Dendritic cell treated with granulocyte-macrophage colony-stimulating factor and Interleukin-4, amounts not matched to agents 40 ng/mL and 50 ng/mL, for 4 days (primary cell): Measurements from ENCODE around the gene M6PR.
"Not testable (repeated sequence)": the region's sequence is repeated elsewhere in the genome, so short reads cannot be mapped to it uniquely, and the experiment has no call there.

ENCODE experiments used
- H3K27ac Mint-ChIP-seq: one replicate; pipeline ENCODE4 v1.8.0; 2022; ENCODE audit warnings: mild to moderate bottlenecking, mixed read lengths
- H3K27me3 Mint-ChIP-seq: one replicate; pipeline ENCODE4 v1.8.0; 2022; ENCODE audit warnings: mild to moderate bottlenecking, mixed read lengths
- H3K36me3 Mint-ChIP-seq: one replicate; pipeline ENCODE4 v1.8.0; 2022; ENCODE audit warnings: low read depth, mixed read lengths
- H3K4me1 Mint-ChIP-seq: one replicate; pipeline ENCODE4 v1.8.0; 2022; ENCODE audit warnings: low read depth, mixed read lengths
- H3K4me3 Mint-ChIP-seq: one replicate; pipeline ENCODE4 v1.8.0; 2022; ENCODE audit warnings: mild to moderate bottlenecking, moderate library complexity, mixed read lengths
- H3K9me3 Mint-ChIP-seq: one replicate; pipeline ENCODE4 v1.8.0; 2022; ENCODE audit warnings: mixed read lengths
- intact Hi-C: fragments of 100-400 bp; cut with micrococcal nuclease; formaldehyde crosslinking; loops from one replicate; pipeline ENCODE4 v1.15.0; 2022

M6PR gene

DNA sequence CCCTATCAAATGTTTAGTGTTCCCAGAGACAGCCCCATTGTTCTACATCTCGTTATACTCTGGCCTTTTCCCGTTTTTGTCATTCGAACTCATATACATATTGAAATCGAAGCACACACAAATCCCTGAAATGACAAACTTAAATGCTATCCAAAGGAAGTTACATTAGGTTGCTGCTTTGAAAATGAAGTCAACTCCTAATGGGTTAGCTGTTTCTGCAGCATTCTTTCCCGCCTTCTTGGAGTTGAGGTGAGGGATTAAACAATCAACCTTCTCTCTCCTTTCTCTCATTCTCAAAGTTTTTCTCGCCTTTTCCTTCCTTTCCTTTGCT lies 35.8 kb downstream of the M6PR start:
- Mint-ChIP-seq H3K27me3 (peaks cover 11% of the 10 kb centered on the region), H3K36me3 (no peaks in the 10 kb centered on the region), H3K4me1 (peaks cover 12% of the 10 kb centered on the region), H3K27ac (peak overlapping the region; percentile 74), H3K4me3 (peak overlapping the region; percentile 86), H3K9me3 (no peaks in the 10 kb centered on the region)
- intact Hi-C loops, result loop anchor here (2.0 to 10.0 kb wide), 2 partner anchors 35 to 131 kb away; partner anchors contain the start of gene M6PR

DNA sequence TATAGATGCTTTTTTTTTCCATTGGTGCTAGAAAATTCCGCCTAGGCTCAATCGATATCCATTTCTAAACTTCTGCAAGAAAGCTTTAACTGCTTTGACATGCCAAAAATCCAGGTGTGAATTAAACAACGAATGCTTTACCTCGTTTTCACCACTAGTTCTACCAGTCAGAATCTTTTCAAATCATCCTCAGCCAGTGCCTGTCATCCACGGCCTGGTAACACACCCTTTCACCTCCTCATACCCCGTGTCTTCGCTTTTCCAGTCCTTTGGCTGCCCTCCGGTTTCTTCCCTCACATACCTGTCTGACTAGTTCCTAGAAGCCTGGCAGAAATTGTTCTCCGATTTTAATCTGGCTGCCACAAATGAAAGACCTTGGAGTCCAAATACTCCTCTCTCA lies 36.5 kb downstream of the M6PR start:
- Mint-ChIP-seq H3K36me3 (no peaks in the 10 kb centered on the region), H3K4me1 (peaks cover 12% of the 10 kb centered on the region), H3K9me3 (no peaks in the 10 kb centered on the region), H3K27me3 (peaks cover 11% of the 10 kb centered on the region), H3K4me3 (no peak overlapping the region), H3K27ac (no peak overlapping the region)
- intact Hi-C loops, result loop anchor here (10.0 kb wide), 1 partner anchor 132 kb away; no protein-coding TSS in a partner anchor

DNA sequence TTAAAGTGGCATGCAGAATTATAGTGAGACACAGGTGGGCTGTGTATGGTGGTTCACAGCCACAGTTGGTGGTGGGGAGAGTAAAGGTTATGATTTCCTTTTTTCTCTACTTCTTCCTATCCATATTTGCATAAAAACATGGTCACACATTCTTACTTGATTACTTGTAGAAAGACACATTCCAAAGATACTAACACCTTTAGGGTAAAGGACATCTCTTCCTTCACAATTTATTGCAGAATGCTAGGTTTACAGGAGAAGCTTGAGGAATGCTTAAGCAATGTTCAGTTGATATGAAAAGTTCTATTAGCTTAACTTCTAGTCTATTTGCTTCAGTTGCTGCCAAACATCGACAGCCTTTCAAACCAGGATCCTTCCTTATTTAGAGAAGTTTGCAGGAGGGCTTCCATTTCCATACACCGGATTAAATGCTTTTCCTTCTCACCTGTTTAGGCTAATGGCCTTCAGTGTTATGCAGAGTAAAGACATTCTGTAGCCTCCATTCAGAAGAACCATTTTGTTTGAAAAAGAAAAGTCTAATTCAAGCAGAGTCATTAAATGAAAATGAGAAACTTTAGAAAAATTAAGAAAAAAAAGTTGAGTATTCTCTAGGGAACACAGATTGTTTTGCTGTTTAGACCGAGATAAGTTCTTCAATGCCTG lies 37.7 kb downstream of the M6PR start:
- intact Hi-C loops, result loop anchor here (10.0 kb wide), 1 partner anchor 133 kb away; no protein-coding TSS in a partner anchor
- no peaks in the 10 kb centered on the region for H3K9me3 Mint-ChIP-seq

DNA sequence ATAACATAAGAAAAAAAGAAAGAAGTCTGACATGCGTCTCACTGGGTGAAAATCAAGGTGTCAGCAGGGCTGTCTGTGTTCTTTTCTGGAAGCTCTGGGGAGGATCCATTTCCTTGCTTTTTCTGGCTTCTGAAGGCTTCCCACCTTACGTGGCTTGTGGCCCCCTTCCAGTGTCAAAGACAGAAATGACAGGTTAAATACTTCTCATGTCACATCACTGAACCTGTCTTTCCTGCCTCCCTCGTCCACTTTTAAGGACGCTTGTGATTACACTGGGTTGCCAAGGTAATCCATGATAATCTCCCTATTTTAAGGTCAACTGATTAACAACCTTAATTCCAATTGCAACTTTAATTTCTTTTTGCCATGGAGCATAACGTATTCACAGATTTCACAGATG lies 39.7 kb downstream of the M6PR start:
- H3K4me3 Mint-ChIP-seq, result no peak overlapping the region
- no peaks in the 10 kb centered on the region for H3K36me3 Mint-ChIP-seq
- intact Hi-C loops, result loop anchor here (10.0 kb wide), 1 partner anchor 135 kb away; no protein-coding TSS in a partner anchor
- H3K27me3 Mint-ChIP-seq, result peaks cover 14% of the 10 kb centered on the region
- H3K9me3 Mint-ChIP-seq, result no peaks in the 10 kb centered on the region
- peaks cover 15% of the 10 kb centered on the region for H3K4me1 Mint-ChIP-seq
- H3K27ac Mint-ChIP-seq, result no peak overlapping the region

More for the DNA sequence above, 37.7 kb downstream of the M6PR start:
- Mint-ChIP-seq H3K4me3 (no peak overlapping the region), H3K4me1 (peaks cover 12% of the 10 kb centered on the region), H3K36me3 (no peaks in the 10 kb centered on the region), H3K27ac (no peak overlapping the region), H3K27me3 (peaks cover 11% of the 10 kb centered on the region)

DNA sequence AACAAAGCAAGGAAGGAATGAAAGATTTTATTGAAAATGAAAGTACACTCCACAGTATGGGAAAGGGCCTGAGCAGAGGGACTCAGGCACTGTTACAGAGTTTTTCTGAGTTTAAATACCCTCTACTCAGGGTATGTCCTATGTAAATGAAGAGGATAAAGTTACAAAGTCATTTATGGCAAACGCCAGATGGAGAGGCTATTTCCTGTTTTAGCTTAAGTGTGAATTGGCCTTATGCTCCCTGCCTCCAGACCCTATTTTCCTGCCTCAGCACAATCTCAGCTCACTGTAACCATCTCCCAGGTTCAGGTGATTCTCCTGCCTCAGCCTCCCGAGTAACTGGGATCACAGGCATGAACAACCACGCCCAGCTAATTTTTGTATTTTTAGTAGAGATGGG lies 41.9 kb downstream of the M6PR start:
- Mint-ChIP-seq H3K36me3 (peaks cover 11% of the 10 kb centered on the region), H3K9me3 (peaks cover 14% of the 10 kb centered on the region), H3K27ac (no peak overlapping the region), H3K4me3 (no peak overlapping the region), H3K4me1 (peaks cover 19% of the 10 kb centered on the region), H3K27me3 (peaks cover 3% of the 10 kb centered on the region)
- intact Hi-C loops, result no loop called here

DNA sequence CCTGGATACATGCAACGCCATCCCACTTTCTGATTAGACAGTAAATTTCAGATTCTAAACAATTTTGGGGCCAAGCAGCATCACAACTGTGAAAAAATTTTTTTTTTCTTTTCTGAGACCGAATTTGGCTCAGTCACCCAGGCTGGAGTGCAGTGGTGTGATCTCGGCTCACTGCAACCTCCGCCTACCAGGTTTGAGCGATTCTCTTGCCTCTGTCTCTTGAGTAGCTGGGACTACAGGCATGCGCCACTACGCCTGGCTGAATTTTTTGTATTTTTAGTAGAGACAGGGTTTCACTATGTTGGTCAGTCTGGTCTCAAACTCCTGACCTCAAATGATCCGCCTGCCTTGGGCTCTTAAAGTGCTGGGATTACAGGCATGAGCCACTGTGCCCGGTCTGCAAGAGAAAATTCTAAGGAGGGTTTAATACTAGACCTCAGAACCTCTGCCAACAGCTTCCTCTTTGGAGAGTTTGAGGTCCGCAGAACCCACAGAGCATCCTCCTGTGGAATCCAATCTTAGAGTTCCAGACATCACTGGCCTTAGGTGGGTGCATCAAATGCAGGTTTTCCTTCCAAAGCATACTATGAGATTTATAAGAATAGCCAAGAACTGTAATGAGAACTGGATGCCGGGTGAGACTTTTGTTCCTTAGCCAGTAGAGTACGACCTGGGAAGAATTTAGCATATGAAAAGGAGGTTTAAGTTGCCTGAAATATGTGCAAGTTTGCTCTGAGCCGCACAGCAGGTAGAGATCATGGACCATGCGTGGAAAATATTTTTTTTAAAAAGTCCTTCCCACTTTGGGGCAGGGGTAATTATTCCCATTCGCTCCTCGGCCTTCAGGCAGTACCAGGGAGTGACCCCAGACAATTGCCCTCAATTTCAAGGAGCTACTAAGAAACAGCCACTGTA lies 42.9 kb downstream of the M6PR start:
- H3K36me3 Mint-ChIP-seq, result peaks cover 17% of the 10 kb centered on the region
- peaks cover 23% of the 10 kb centered on the region for H3K4me1 Mint-ChIP-seq
- H3K27me3 Mint-ChIP-seq, result peaks cover 3% of the 10 kb centered on the region
- H3K27ac Mint-ChIP-seq, result no peak overlapping the region
- peaks cover 23% of the 10 kb centered on the region for H3K9me3 Mint-ChIP-seq
- intact Hi-C loops, result no loop called here
- H3K4me3 Mint-ChIP-seq, result no peak overlapping the region

DNA sequence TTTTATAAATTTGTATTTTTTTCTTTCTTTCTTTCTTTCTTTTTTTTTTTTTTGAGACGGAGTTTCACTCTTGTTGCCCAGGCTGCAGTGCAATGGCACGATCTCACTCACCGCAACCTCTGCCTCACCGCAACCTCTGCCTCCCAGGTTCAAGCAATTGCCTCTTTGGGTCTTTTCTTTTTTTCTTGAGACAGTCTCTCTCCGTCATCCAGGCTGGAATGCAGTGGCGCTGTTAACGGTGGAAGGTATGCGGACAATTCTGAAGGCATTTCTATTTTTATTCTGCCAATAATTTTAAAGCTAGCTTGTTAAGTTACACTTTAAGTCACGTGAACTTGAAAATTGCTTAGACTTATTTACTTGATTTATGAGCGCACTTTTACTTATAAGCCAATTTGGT lies 43.9 kb downstream of the M6PR start:
- intact Hi-C loops, result no loop called here
- peaks cover 23% of the 10 kb centered on the region for H3K4me1 Mint-ChIP-seq
- H3K27ac Mint-ChIP-seq, result no peak overlapping the region
- peaks cover 24% of the 10 kb centered on the region for H3K36me3 Mint-ChIP-seq
- no peak overlapping the region for H3K4me3 Mint-ChIP-seq
- peaks cover 3% of the 10 kb centered on the region for H3K27me3 Mint-ChIP-seq
- peaks cover 29% of the 10 kb centered on the region for H3K9me3 Mint-ChIP-seq

DNA sequence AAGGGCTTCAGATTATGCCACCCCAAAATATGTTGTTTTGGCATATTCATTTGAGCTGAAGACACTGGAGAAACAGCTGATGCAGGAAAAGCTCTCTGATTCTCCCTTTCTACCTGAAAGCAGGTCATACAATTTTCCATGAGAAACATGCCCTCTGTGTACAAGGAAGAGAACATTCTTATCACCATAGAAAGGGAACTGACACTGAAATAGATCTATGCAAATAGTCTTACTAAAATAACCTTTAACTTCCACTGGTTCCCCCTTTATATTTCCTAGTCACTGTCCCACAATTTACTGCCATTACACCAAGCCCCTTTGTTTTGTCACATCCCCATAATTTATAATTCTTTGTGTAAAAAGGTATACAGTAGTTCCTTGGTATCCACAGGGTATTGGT lies 44.8 kb downstream of the M6PR start:
- Mint-ChIP-seq H3K4me3 (no peak overlapping the region), H3K27ac (no peak overlapping the region), H3K4me1 (peaks cover 26% of the 10 kb centered on the region), H3K9me3 (peaks cover 38% of the 10 kb centered on the region), H3K27me3 (peaks cover 3% of the 10 kb centered on the region), H3K36me3 (peaks cover 33% of the 10 kb centered on the region)
- intact Hi-C loops, result no loop called here

DNA sequence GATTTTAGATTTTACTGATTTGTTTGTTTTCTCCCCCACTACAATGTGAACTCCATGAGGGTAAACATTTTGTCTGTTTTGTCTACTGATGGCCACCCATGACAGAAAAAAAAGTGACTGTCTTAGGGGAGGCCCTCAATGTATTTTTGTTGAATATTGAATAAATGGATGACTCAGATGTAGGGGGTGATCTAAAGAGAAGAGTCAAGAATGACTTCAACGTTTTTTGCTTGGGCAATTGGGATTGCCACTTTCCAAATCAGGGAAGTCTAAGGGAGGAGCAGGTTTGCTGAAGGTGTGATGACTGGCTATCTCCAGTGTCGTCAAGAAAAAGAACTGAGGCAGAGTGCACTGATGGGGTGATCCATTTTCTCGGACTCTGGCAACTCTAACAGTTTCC lies 45.8 kb downstream of the M6PR start:
- Mint-ChIP-seq H3K36me3 (peaks cover 37% of the 10 kb centered on the region), H3K9me3 (peaks cover 48% of the 10 kb centered on the region), H3K27ac (peak overlapping the region; percentile 23), H3K27me3 (peaks cover 3% of the 10 kb centered on the region), H3K4me1 (peaks cover 36% of the 10 kb centered on the region), H3K4me3 (no peak overlapping the region)
- intact Hi-C loops, result no loop called here

DNA sequence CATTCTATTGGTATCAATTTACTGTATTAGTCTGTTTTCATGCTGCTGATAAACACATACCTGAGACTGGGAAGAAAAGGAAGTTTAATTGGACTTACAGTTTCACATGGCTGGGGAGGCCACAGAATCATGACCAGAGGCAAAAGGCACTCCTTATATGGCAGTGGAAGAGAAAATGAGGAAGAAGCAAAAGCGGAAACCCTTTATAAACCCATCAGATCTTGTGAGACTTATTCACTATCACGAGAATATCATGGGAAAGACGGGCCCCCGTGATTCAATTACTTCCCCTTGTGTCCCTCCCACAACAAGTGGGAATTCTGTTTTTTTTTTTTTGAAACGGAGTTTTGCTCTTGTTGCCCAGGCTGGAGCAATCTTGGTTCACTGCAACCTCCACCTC lies 46.7 kb downstream of the M6PR start:
- Mint-ChIP-seq H3K36me3 (peaks cover 37% of the 10 kb centered on the region), H3K4me1 (peaks cover 37% of the 10 kb centered on the region), H3K9me3 (peaks cover 50% of the 10 kb centered on the region), H3K27ac (peak overlapping the region; percentile 23)
- H3K27me3 Mint-ChIP-seq, intact Hi-C loops, H3K4me3 Mint-ChIP-seq: not testable (repeated sequence)

DNA sequence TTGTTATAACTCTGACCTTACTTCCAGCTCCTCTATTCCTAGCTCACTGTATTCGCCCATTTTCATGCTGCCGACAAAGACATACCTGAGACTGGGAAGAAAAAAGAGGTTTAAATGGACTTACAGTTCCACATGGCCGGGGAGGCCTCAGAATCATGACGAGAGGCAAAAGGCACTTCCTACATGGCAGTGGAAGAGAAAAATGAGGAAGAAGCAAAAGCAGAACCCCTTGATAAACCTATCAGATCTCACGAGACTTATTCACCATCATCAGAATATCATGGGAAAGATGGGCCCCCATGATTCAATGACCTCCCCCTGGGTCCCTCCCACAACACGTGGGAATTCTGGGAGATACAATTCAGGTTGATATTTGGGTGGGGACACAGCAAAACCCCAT lies 49.6 kb downstream of the M6PR start:
- intact Hi-C loops, result loop anchor here (10.0 kb wide), 1 partner anchor 245 kb away; no protein-coding TSS in a partner anchor
- Mint-ChIP-seq H3K27ac (peak overlapping the region; percentile 68), H3K27me3 (no peaks in the 10 kb centered on the region), H3K4me3 (no peak overlapping the region), H3K9me3 (peaks cover 50% of the 10 kb centered on the region), H3K36me3 (peaks cover 37% of the 10 kb centered on the region), H3K4me1 (peaks cover 42% of the 10 kb centered on the region)

DNA sequence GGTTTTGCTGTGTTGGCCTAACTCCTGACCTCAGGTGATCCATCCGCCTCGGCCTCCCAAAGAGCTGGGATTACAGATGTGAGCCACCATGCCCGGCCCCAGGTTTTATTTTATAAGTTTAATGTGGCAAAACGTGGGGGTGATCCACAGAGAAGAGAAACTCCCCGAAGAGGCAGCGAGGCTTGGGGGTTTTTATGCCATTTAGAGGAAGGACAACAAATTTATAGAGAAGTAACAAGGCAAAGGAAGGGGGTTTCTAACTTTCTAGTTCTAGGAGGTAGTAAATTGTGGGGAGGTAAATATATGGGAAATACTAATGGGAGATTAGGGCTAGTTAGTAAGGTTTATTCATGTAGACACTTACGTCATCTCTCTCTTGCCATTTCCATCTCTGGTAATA lies 52.4 kb downstream of the M6PR start:
- peaks cover 2% of the 10 kb centered on the region for H3K27me3 Mint-ChIP-seq
- intact Hi-C loops, result loop anchor here (10.0 kb wide), 1 partner anchor 242 kb away; no protein-coding TSS in a partner anchor
- H3K9me3 Mint-ChIP-seq, result peaks cover 32% of the 10 kb centered on the region
- peaks cover 22% of the 10 kb centered on the region for H3K36me3 Mint-ChIP-seq
- H3K4me3 Mint-ChIP-seq, result no peak overlapping the region
- H3K4me1 Mint-ChIP-seq, result peaks cover 22% of the 10 kb centered on the region
- peak overlapping the region; percentile 24 for H3K27ac Mint-ChIP-seq

DNA sequence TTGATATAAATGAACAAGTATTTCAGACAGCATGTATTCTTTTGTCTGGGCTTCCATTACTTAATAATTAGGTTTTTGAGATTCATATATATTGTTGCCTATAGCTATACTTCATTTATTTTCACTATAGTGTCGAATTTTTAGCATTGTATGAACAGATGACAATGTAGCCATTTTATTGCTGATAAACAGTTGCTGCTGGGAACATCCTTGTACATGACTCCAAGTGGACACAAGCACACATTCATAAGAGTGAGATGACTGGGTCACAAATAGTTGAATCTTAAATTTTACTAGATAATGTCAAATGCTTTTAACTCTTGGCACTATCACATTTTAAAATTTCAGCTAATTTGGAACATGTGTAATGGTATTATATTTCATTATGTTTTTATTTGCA lies 54.5 kb downstream of the M6PR start:
- H3K4me3 Mint-ChIP-seq, result no peak overlapping the region
- peaks cover 16% of the 10 kb centered on the region for H3K9me3 Mint-ChIP-seq
- intact Hi-C loops, result loop anchor here (10.0 kb wide), 1 partner anchor 240 kb away; no protein-coding TSS in a partner anchor
- peaks cover 2% of the 10 kb centered on the region for H3K27me3 Mint-ChIP-seq
- H3K27ac Mint-ChIP-seq, result no peak overlapping the region
- H3K4me1 Mint-ChIP-seq, result peaks cover 28% of the 10 kb centered on the region
- peaks cover 7% of the 10 kb centered on the region for H3K36me3 Mint-ChIP-seq

DNA sequence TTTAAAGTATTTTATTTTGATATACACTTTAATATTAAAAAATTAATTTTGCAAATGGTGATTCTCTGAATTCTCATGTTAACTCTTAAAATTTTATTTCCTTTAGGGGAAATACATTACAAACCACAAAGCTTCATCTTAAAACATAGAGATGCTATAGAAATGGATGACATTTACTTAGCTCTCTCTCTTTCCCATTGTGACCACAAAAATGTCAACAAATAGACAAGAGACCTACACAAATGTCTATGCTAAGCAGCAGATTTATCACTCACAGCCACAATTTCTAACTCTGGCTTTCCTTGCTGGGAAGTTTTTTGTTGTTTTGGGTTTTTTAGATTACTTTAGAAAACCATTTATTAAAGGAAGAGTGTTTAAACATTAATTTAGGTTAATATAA lies 55.1 kb downstream of the M6PR start:
- peaks cover 22% of the 10 kb centered on the region for H3K4me1 Mint-ChIP-seq
- H3K4me3 Mint-ChIP-seq, result no peak overlapping the region
- H3K27me3 Mint-ChIP-seq, result peaks cover 2% of the 10 kb centered on the region
- H3K36me3 Mint-ChIP-seq, result peaks cover under 1% of the 10 kb centered on the region
- peaks cover 10% of the 10 kb centered on the region for H3K9me3 Mint-ChIP-seq
- intact Hi-C loops, result loop anchor here (10.0 kb wide), 1 partner anchor 240 kb away; no protein-coding TSS in a partner anchor
- H3K27ac Mint-ChIP-seq, result no peak overlapping the region
